GF-D8 (cell line): ENCODE data around the gene POGLUT2.
"Not testable (repeated sequence)": the region's sequence is repeated elsewhere in the genome, so short reads cannot be mapped to it uniquely, and the experiment has no call there.

Experiments used
- DNase-seq: peaks from one replicate; lab custom pipeline; 2025; lab: John Stamatoyannopoulos, UW

The POGLUT2 gene

DNA sequence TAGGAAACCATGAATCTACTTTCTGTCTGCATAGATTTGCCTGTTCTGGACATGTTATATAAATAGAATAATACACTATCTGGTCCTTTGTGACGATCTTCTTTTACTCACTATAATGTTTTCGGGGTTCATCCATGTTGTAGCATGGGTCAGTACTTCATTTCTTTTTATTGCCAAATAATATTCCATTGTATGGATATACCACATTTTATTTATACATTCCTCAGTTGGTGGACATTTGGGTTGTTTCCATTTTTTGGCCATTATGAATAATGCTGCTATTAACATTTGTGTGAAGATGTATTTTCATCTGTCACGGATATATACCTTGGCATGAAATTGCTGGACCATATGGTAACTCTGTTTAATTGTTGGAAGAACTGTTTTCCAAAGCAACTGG, 6.9 kb upstream of the POGLUT2 start:
- DNase-seq = no peak

DNA sequence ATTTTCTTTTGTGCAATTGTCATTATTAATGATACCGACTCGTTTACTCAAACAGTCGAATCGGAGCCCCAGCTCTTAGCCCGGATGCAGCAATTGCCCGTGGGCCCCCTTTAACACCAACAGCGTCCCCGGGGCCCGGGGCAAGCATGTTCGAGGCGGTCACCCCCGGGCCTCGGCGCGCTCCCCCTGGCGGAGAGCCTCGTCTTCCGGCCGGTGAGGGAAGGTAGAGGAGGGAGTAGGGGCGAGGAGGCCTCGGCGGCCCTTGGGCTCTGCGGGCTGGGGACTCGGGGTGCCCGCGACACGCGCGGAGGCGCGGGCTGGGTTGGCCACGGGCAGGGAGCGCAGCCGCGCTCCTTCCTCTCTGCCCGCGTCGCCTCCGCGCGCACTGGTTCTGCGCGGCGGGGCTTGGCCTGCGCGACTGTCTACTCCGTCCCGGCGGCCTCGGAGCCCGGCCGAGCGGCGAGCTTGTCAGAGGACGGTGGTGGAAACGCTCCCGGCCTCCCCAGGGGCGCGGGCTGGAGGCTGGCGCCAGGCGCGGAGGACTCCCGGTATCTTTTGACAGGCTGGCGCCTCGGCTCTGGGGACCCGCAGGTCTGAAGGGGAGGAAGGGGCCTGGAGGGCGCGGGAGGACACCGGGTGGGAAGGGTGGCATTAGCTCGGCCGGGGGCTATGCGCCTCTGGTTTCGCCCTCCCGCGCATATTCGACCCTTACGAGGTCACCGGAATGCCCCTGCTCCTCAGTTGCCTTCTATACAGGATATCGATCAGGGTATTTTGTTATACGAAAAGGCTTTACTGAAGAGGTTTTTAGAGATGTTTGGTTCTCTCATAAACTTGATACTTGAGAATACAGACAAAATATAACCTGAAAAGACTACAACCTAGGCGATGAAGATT, 1.6 kb upstream of the POGLUT2 start:
- peak; percentile 69 for DNase-seq

DNA sequence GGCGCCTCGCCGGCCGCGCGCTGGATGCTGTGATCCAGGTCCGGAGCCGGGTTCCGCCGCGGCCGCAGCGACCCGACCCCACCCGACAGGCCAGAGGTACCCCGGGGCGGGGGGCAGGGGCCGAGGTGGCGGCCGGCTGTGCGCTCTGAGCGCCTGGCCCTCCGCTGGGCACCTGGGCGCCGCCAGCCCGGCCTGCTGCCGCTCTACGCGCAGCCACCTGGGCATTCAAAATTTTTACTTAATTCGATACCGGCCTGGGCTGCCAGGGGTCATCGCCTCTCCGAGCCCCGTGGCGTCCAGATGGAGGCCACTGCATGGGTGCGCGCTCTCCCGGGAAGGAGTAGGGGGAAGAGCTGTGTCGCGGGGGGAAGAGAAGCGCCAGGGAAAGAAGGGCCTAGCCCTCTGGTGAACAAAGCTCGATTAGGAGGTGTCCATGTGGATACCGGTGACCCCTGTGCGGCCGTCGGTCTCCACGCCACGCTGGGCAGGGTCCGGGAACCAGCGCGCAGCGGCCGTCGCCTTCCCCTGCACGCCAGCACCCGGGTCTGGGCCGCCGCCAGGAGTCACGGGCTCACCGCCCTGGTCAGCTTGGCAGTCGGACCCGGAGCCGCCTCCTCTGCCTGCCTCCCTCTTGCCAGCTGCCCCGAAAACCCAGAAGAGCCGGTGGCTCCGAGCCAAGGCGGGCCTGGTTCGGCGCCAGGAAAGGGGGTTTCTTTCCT, 809 bp upstream of the POGLUT2 start:
- DNase-seq = no peak

- DNase-seq = no peak
Measured at GRCh38 chr13:102793611-102794355, 5.0 kb downstream of the POGLUT2 start.

- DNase-seq = no peak
Measured at GRCh38 chr13:102792396-102792795, 6.4 kb downstream of the POGLUT2 start.

DNA sequence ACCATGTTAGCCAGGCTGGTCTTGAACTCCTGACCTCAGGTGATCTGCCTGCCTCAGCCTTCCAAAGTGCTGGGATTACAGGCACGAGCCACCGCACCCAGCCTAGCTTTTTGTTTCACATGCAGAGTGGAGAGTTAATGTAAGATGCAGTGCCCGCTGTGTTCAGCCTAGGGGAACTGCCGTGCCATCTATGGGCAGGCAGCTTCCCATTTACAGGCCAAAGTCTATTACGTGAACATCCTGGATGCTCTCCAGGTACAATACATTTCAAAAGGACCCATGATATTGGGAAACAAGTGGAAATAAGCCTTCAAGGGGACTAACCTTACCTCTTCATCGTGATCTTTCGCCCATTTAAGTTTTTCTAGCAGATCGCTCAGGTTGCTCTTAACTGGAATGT, 10.1 kb downstream of the POGLUT2 start:
- no peak for DNase-seq

GRCh38 chr13:102784483-102784882, 14.3 kb downstream of the POGLUT2 start:
- no peak for DNase-seq

DNA sequence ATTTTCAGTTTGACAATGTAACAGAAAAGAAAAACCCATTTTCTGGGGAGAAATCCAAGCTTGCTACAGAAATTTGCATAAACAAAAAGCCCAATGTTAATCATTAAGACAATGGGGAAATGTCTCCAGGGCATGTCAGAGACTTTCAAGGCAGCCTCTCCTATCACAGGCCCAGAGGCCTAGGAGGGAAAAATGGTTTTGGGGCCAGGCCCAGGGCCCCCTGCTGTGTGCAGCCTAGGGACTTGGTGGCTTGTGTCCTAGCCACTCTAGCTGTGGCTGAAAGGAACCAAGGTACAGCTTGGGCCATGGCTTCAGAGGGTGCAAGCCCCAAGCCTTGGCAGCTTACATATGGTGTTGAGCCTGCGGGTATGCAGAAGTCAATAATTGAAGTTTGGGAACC, 17.2 kb downstream of the POGLUT2 start:
- DNase-seq = no peak

DNA sequence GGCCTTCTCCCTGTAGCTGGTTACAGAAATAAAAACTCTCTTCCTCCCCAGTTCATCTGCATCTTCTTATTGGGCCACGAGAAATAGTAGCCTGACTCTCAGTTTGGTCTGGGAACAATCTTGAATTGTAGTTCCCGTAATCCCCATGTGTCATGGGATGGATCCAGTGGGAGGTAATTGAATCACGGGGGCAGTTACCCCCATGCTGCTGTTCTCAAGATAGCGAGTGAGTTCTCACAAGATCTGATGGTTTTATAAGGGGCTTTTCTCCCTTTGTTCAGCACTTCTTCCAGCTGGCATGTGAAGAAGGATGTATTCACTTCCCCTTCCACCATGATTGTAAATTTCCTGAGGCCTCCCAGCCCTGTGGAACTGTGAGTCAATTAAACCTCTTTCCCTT, 18.1 kb downstream of the POGLUT2 start:
- not testable (repeated sequence) for DNase-seq

GRCh38 chr13:102779436-102780159, 19.2 kb downstream of the POGLUT2 start:
- DNase-seq = peak; percentile 99

DNA sequence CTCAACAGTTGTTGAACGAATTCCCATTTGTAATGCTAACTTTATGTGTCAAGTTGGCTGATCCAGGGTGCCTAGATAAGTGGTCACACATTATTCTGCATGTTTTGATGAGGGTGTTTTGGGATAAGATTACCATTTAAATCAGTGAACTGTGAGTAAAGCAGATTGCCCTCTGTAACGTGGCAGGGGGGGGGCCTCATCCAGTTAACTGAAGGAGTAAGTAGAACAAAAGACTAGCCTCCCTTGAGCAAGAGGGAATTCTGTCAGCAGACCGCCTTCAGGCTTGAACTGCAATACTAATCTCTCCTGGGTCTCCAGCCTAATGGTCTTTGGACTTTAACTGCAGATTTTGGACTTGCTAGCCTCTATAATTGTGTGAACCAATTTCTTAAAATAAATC, 21.0 kb downstream of the POGLUT2 start:
- DNase-seq = no peak

DNA sequence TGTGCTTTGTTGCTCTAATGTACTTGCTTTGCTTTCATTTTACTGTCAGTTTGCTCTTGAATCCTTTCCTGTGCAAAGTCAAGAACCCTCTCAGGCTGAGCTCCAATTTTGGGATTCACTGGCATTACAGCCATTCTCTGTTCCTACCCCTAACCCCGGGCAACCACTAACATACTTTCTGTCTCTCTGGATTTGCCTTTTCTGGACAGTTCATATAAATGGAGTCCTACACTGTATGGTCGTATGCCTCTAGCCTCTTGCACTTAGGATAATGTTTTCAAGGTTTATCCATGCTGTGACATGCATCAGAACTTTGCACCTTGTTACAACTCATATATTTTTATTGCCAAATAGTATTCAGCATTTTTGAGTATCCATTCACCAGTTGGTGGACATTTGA, 22.5 kb downstream of the POGLUT2 start:
- DNase-seq = no peak

- peak; percentile 86 for DNase-seq
Measured at GRCh38 chr13:102774591-102775520, 23.9 kb downstream of the POGLUT2 start.

DNA sequence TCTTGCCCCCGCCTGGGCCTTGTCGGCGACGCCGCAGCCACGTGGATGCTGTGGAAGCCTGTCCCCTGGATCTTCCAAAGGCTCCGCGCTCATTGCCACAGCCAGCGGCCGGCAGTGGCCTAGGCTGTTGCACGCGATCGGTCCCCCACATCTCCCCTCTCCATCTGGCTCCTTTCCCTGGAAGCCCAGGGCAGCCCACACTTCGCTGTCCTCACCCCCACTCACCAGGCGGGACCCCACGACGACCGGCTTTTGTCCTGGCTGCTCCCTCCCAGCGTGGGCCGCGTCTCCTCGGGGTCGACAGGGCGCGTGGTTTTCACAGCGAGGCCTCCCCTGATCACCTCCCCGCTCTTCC, 24.6 kb downstream of the POGLUT2 start:
- no peak for DNase-seq

DNA sequence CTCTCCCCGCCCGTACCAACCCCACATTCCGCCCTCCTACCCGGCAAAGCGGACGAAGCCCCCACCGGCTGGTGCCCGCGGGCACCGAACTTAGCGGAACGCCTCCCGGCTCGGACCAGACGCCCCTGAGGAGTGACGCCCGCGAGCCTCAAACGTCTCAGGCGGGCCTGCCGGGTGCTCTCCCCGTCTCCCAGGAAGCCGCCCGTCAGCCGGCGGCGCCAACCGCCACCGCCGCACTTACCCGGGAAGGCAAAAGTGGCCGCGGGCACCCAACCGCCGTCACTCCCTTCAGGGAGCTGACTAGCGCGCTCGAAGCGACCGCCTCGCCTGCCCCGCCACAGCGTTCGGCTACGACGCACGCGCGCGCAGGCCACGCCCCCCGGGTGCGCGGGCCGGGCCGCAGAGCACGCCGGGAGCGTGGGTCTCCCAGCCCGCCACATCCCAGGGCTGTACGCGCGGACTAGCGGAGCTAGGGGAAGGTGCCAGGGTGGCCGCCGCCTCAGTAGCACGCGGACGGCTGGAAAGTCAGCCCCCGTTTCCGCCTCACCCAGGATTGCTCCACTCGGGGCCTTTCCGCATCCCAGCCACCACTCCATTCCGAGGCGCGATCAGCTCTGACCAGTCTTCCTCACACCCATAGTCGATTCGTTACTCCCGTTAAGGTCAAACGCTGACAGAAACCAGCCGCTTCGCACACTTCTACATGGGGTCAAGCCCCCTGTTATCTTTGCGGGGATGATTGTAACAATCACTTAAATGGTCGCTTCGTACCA, 25.1 kb downstream of the POGLUT2 start, which contains the start of gene TEX30:
TSS of gene TEX30 (minus strand) at position 346 of the 773 bp plus-strand sequence. CDS start 3,760 bp downstream, outside the sequence.
- peak; percentile 85 for DNase-seq

- DNase-seq = peak; percentile 62
Measured at GRCh38 chr13:102772042-102772425, 26.7 kb downstream of the POGLUT2 start.

DNA sequence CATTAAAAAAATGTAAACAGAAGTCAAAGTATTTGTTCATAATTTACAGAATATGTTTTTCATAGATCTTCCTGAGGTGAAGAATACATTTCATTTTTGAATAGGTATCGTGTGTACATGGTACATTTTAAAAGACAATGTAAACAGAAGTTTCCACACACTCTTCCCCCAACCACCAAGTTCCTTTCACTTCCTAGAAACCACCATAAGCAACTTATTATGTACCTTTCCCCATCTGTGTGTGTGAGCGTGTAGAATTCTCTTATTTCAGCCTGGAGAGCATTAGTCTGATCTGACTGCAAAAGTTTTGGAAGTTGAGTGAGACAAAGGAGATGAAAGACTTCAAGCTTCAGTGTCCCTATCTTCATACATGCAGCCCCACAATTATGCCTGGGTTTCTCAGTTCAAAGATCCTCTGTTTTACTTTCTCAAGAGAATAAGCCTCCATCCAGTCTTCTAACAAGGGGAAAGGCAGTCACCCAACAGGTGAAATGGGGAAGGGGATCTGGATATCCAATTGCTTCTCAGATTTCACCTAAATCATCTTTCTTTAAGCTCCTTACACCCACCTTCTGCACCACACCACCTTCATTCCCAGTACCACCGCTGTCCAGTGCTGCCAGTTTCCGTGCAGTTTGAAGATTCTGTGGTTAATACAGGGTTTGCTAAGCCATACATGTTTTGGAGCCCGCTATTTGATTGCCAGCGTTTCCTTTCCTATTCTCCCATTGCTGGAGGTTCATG, 27.3 kb downstream of the POGLUT2 start:
- DNase-seq = peak; percentile 57

DNA sequence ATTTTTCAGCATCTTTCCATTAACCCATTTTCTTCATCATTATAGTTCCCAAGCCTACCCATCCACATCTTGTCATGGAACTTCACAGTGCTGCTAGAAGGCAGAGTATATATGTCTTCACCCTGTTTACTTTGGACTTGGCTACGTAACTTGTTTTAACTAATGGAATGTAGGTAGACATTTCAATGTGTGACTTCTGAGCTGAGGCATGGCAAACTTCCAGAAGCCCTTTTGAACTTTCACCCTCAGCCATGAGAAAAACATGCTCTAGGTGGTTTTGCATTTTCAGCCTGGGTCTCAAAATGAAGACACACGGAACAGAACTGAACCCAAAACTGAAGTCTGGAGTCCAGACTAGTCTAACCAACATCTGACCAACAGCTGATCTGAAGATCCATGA, 28.3 kb downstream of the POGLUT2 start:
- no peak for DNase-seq

DNA sequence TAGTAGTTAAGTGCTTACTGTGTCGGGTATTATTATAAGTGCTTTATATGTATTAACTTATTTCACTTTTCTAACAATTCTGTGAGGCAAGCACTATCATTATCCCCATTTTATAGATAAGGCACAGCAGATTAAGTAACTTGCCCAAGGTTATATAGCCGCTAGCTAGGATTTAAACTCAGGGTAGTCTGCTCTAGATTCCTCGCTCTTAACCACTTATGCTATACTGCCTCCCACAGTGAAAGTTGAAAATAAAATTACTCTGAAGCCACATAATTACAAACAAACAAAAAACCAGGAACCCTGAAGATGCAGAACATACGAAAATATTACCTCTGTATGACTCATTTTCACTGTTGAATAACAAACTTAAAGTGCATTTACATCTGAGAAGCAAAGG, 29.1 kb downstream of the POGLUT2 start:
- no peak for DNase-seq
